GM19397 (cell line): ENCODE data around the gene SPATA32.

ENCODE experiments used
- ATAC-seq: cut with Tn5 transposase; IDR thresholded peaks from one replicate; pipeline ENCODE4 v1.9.1; 2021; ENCODE audit warnings: mild to moderate bottlenecking, moderate library complexity; ENCODE audit not compliant: unreplicated experiment

Gene SPATA32

GRCh38 chr17:45230410-45230786 lies 31.5 kb downstream of the SPATA32 start:
- ATAC-seq: no peak

- no peak for ATAC-seq
These were observed 32.0 kb downstream of the SPATA32 start for GRCh38 chr17:45229681-45230409.

GRCh38 chr17:45228763-45229539 lies 32.9 kb downstream of the SPATA32 start:
- ATAC-seq: no peak

- no peak for ATAC-seq
These were observed 33.8 kb downstream of the SPATA32 start for GRCh38 chr17:45227926-45228762.

GRCh38 chr17:45227101-45227925 lies 34.6 kb downstream of the SPATA32 start:
- no peak for ATAC-seq

- ATAC-seq: no peak
These were observed 35.3 kb downstream of the SPATA32 start for GRCh38 chr17:45226576-45226975.

- peak; percentile 35 for ATAC-seq
These were observed 35.8 kb downstream of the SPATA32 start for GRCh38 chr17:45225964-45226530.

- ATAC-seq: no peak
These were observed 36.7 kb downstream of the SPATA32 start for GRCh38 chr17:45225051-45225700.

GRCh38 chr17:45224671-45225050 lies 37.2 kb downstream of the SPATA32 start:
- no peak for ATAC-seq

- no peak for ATAC-seq
These were observed 38.1 kb downstream of the SPATA32 start for GRCh38 chr17:45223539-45224528.

- ATAC-seq: no peak
These were observed 38.8 kb downstream of the SPATA32 start for GRCh38 chr17:45222996-45223538.

- ATAC-seq: no peak
These were observed 39.5 kb downstream of the SPATA32 start for GRCh38 chr17:45222289-45222995.

- ATAC-seq: no peak
These were observed 39.9 kb downstream of the SPATA32 start for GRCh38 chr17:45222014-45222288.

GRCh38 chr17:45221081-45222013 lies 40.5 kb downstream of the SPATA32 start, which contains the start of gene FMNL1:
TSS of gene FMNL1 (plus strand) at chr17:45221885. CDS start at chr17:45222125, 240 bp downstream.
- no peak for ATAC-seq

GRCh38 chr17:45220079-45220478 lies 41.8 kb downstream of the SPATA32 start:
- ATAC-seq: no peak

- no peak for ATAC-seq
These were observed 42.8 kb downstream of the SPATA32 start for GRCh38 chr17:45218895-45219661.
